Neural progenitor cell (in vitro differentiated cells): ENCODE data around the gene BCAS4. TPM values are rescaled to one million over a fixed set of nuclear protein-coding genes. Genes with fewer than 3 reads are reported as not detected.

ENCODE experiments used
- DNase-seq: peaks from one replicate; pipeline ENCODE4 v3.0.0-alpha.2; 2016; ENCODE audit warnings: low spot score
- H2AFZ ChIP-seq: fragments of 200-600 bp; sonication (generic); replicated peaks from 2 replicates; pipeline ENCODE4 v1.6.1; 2016; ENCODE audit warnings: antibody characterized with exemption
- H3F3A ChIP-seq: fragments of 200-600 bp; sonication (generic); 2 replicates; pipeline ENCODE4 v1.6.1; 2016; ENCODE audit warnings: antibody characterized with exemption, low read depth
- H3K27ac ChIP-seq: fragments of 200-600 bp; sonication (generic); 2 replicates; pipeline ENCODE4 v1.5.1; 2016; ENCODE audit warnings: mild to moderate bottlenecking
- H3K27me3 ChIP-seq: fragments of 200-600 bp; sonication (generic); 2 replicates; pipeline ENCODE4 v1.6.1; 2016; ENCODE audit warnings: mild to moderate bottlenecking, moderate library complexity
- H3K36me3 ChIP-seq: fragments of 200-600 bp; sonication (generic); 2 replicates; pipeline ENCODE4 v1.5.1; 2016
- H3K4me1 ChIP-seq: fragments of 200-600 bp; sonication (generic); 2 replicates; pipeline ENCODE4 v1.6.1; 2016; ENCODE audit warnings: mixed run types
- H3K4me2 ChIP-seq: fragments of 200-600 bp; sonication (generic); 2 replicates; pipeline ENCODE4 v1.6.1; 2016
- H3K4me3 ChIP-seq: fragments of 200-600 bp; sonication (generic); 2 replicates; pipeline ENCODE4 v1.5.1; 2016
- H3K79me2 ChIP-seq: fragments of 200-600 bp; sonication (generic); 2 replicates; pipeline ENCODE4 v1.6.1; 2016; ENCODE audit warnings: low read depth
- H3K9ac ChIP-seq: fragments of 200-600 bp; sonication (generic); 2 replicates; pipeline ENCODE4 v1.6.1; 2016
- H3K9me3 ChIP-seq: fragments of 200-600 bp; sonication (generic); 2 replicates; pipeline ENCODE4 v1.5.1; 2016; ENCODE audit warnings: low read depth
- H4K20me1 ChIP-seq: fragments of 200-600 bp; sonication (generic); 2 replicates; pipeline ENCODE4 v1.6.1; 2016; ENCODE audit warnings: low read depth
- H3K27ac Mint-ChIP-seq: 3 replicates; pipeline ENCODE4 v1.8.0; 2021; ENCODE audit warnings: mixed read lengths
- H3K27me3 Mint-ChIP-seq: 2 replicates; pipeline ENCODE4 v1.8.0; 2022; ENCODE audit warnings: low read depth, mild to moderate bottlenecking, inconsistent platforms, moderate library complexity, mixed read lengths; ENCODE audit not compliant: insufficient read depth
- H3K36me3 Mint-ChIP-seq: 3 replicates; pipeline ENCODE4 v1.8.0; 2021; ENCODE audit warnings: mixed read lengths
- H3K4me1 Mint-ChIP-seq: 3 replicates; pipeline ENCODE4 v1.8.0; 2021; ENCODE audit warnings: mixed read lengths
- H3K4me3 Mint-ChIP-seq: 3 replicates; pipeline ENCODE4 v1.8.0; 2021; ENCODE audit warnings: mild to moderate bottlenecking, moderate library complexity, mixed read lengths
- H3K9me3 Mint-ChIP-seq: 3 replicates; pipeline ENCODE4 v1.8.0; 2020; ENCODE audit warnings: mixed read lengths
- CTCF ChIP-seq: fragments of 200-600 bp; sonication (generic); IDR thresholded peaks from 2 replicates; pipeline ENCODE4 v1.5.1; 2017; ENCODE audit warnings: antibody characterized with exemption, mild to moderate bottlenecking
- EZH2 ChIP-seq: fragments of 200-600 bp; sonication (generic); IDR thresholded peaks from 2 replicates; pipeline ENCODE4 v1.6.1; 2017; ENCODE audit warnings: antibody characterized with exemption, mild to moderate bottlenecking, moderate library complexity
- EZH2phosphoT487 ChIP-seq: fragments of 200-600 bp; sonication (generic); IDR thresholded peaks from 2 replicates; pipeline ENCODE4 v1.6.1; 2017; ENCODE audit warnings: antibody characterized with exemption
- total RNA-seq: library from RNA; depleted of rRNA; stranded (reverse); fragments of >200 nt; gene quantifications from 2 replicates; pipeline ENCODE4 v1.2.3, GENCODE V29; 2015; ENCODE audit warnings: low replicate concordance

BCAS4 gene
- total RNA-seq, 1 donor from 2014 or later: 15.3 TPM

GRCh38 chr20:50867805-50868204 is 72.9 kb downstream of the BCAS4 start:
- no peaks in the 10 kb centered on the region for H3K9me3 ChIP-seq
- H3K79me2 ChIP-seq: peaks cover 6% of the 10 kb centered on the region
- H3K4me2 ChIP-seq: no peak overlapping the region
- H3K36me3 Mint-ChIP-seq: no peaks in the 10 kb centered on the region
- H3K27me3 ChIP-seq: no peaks in the 10 kb centered on the region
- no peaks in the 10 kb centered on the region for H3K9me3 Mint-ChIP-seq
- H3F3A ChIP-seq: peaks cover 30% of the 10 kb centered on the region
- TF ChIP-seq EZH2phosphoT487: no peak
- TF ChIP-seq CTCF: no peak
- no peak for TF ChIP-seq EZH2
- peaks cover 2% of the 10 kb centered on the region for H3K27me3 Mint-ChIP-seq
- no peak overlapping the region for H3K4me3 ChIP-seq
- H2AFZ ChIP-seq: no peak overlapping the region
- no peak overlapping the region for H3K4me3 Mint-ChIP-seq
- peaks cover 3% of the 10 kb centered on the region for H4K20me1 ChIP-seq
- H3K27ac ChIP-seq: no peak overlapping the region
- H3K4me1 Mint-ChIP-seq: peaks cover 26% of the 10 kb centered on the region
- DNase-seq: no peak
- H3K36me3 ChIP-seq: no peaks in the 10 kb centered on the region
- peaks cover 25% of the 10 kb centered on the region for H3K4me1 ChIP-seq
- no peak overlapping the region for H3K27ac Mint-ChIP-seq
- no peak overlapping the region for H3K9ac ChIP-seq

- Histone ChIP-seq H3F3A (peaks cover 32% of the 10 kb centered on the region), H3K4me2 (no peak overlapping the region), H3K9me3 (no peaks in the 10 kb centered on the region), H3K4me1 (peaks cover 29% of the 10 kb centered on the region), H3K27ac (no peak overlapping the region), H3K36me3 (no peaks in the 10 kb centered on the region), H2AFZ (no peak overlapping the region), H4K20me1 (peaks cover 5% of the 10 kb centered on the region), H3K79me2 (peaks cover 6% of the 10 kb centered on the region), H3K4me3 (no peak overlapping the region), H3K27me3 (no peaks in the 10 kb centered on the region), H3K9ac (no peak overlapping the region)
- TF ChIP-seq EZH2phosphoT487 (no peak), CTCF (no peak), EZH2 (no peak)
- Mint-ChIP-seq H3K4me1 (peaks cover 36% of the 10 kb centered on the region), H3K9me3 (no peaks in the 10 kb centered on the region), H3K4me3 (peak overlapping the region; percentile 5), H3K27me3 (peaks cover 5% of the 10 kb centered on the region), H3K36me3 (peaks cover 4% of the 10 kb centered on the region), H3K27ac (peak overlapping the region; percentile 57)
- DNase-seq: no peak
Measured at GRCh38 chr20:50868509-50869495, 73.9 kb downstream of the BCAS4 start.

- DNase-seq: peak; percentile 95
- Histone ChIP-seq H3K36me3 (no peaks in the 10 kb centered on the region), H3K27me3 (no peaks in the 10 kb centered on the region), H3K4me3 (peak overlapping the region; percentile 48), H3K79me2 (peaks cover 6% of the 10 kb centered on the region), H3K4me1 (peaks cover 24% of the 10 kb centered on the region), H3F3A (peaks cover 32% of the 10 kb centered on the region), H4K20me1 (peaks cover 5% of the 10 kb centered on the region), H3K4me2 (peak overlapping the region; percentile 78), H2AFZ (peak overlapping the region; percentile 56), H3K9ac (no peak overlapping the region), H3K27ac (peak overlapping the region; percentile 79), H3K9me3 (no peaks in the 10 kb centered on the region)
- H3K9me3 Mint-ChIP-seq: no peaks in the 10 kb centered on the region
- H3K4me1 Mint-ChIP-seq: peaks cover 41% of the 10 kb centered on the region
- TF ChIP-seq EZH2: no peak
- no peak for TF ChIP-seq EZH2phosphoT487
- no peak for TF ChIP-seq CTCF
- H3K27ac Mint-ChIP-seq: peak overlapping the region; percentile 96
- H3K27me3 Mint-ChIP-seq: peaks cover 5% of the 10 kb centered on the region
- peaks cover 4% of the 10 kb centered on the region for H3K36me3 Mint-ChIP-seq
- peak overlapping the region; percentile 83 for H3K4me3 Mint-ChIP-seq
Measured at GRCh38 chr20:50870561-50871161, 75.8 kb downstream of the BCAS4 start.
